ENCODE results near the gene SLC37A4. TPM values are rescaled to one million over a fixed set of nuclear protein-coding genes. Genes with fewer than 3 reads are reported as not detected.

SLC37A4 gene
- total and polyA plus RNA-seq, 2 of the 13 experiments (the other 11 are each of a cell fraction or from before 2014, with no cell fraction given): 43.0 to 56.1 TPM

GRCh38 chr11:119057000-119057769, 26.5 kb upstream of the SLC37A4 start, which contains the start of gene HYOU1 (continued):
- TF ChIP-seq NFYB (CRISPR knock-in tag; IDR thresholded peaks at IDR 0.05) (peak; percentile 89), ZNF7 (CRISPR knock-in tag; IDR thresholded peaks at IDR 0.05) (no peak), PAXIP1 (CRISPR knock-in tag; conservative IDR thresholded peaks at IDR 0.05) (peak; percentile 41), SCMH1 (CRISPR knock-in tag; IDR thresholded peaks at IDR 0.05; ENCODE audit: borderline replicate concordance) (no peak), ZNF614 (CRISPR knock-in tag; IDR thresholded peaks at IDR 0.05; ENCODE audit: borderline replicate concordance) (no peak; the same call in 1 of the 2 replicates), ZNF788 (CRISPR knock-in tag; IDR thresholded peaks at IDR 0.05; ENCODE audit: borderline replicate concordance) (peak; percentile 33), RARA (CRISPR knock-in tag; IDR thresholded peaks at IDR 0.05) (peak; percentile 31; the same call in 1 of the 2 replicates), MAFF (IDR thresholded peaks at IDR 0.05; ENCODE audit: low read depth, low read length) (no peak), FOXJ3 (CRISPR knock-in tag; IDR thresholded peaks at IDR 0.05; ENCODE audit: borderline replicate concordance) (no peak), MEIS1 (CRISPR knock-in tag; IDR thresholded peaks at IDR 0.05; ENCODE audit: borderline replicate concordance) (no peak; the same call in 1 of the 2 replicates), ZNF253 (CRISPR knock-in tag; IDR thresholded peaks at IDR 0.05; ENCODE audit: borderline replicate concordance) (no peak), ESRRA (CRISPR knock-in tag; IDR thresholded peaks at IDR 0.05; ENCODE audit: low read depth) (no peak), MTERF4 (CRISPR knock-in tag; IDR thresholded peaks at IDR 0.05) (no peak), ZNF441 (CRISPR knock-in tag; IDR thresholded peaks at IDR 0.05; ENCODE audit: borderline replicate concordance) (no peak), ZNF296 (CRISPR knock-in tag; conservative IDR thresholded peaks at IDR 0.05) (no peak), ARID3A (IDR thresholded peaks at IDR 0.05; ENCODE audit: low read depth, low read length) (no peak), ZFY (CRISPR knock-in tag; IDR thresholded peaks at IDR 0.05) (peak; percentile 75), CHCHD3 (CRISPR knock-in tag; IDR thresholded peaks at IDR 0.05) (no peak)
- TF ChIP-seq, protein P1, sequence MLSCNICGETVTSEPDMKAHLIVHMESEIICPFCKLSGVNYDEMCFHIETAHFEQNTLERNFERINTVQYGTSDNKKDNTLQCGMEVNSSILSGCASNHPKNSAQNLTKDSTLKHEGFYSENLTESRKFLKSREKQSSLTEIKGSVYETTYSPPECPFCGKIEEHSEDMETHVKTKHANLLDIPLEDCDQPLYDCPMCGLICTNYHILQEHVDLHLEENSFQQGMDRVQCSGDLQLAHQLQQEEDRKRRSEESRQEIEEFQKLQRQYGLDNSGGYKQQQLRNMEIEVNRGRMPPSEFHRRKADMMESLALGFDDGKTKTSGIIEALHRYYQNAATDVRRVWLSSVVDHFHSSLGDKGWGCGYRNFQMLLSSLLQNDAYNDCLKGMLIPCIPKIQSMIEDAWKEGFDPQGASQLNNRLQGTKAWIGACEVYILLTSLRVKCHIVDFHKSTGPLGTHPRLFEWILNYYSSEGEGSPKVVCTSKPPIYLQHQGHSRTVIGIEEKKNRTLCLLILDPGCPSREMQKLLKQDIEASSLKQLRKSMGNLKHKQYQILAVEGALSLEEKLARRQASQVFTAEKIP (CRISPR knock-in tag; IDR thresholded peaks at IDR 0.05; ENCODE audit: borderline replicate concordance): no peak

Data from HepG2 (cell line).